Islet precursor cell (in vitro differentiated cells): ENCODE data around the gene TSBP1.
"Not testable (repeated sequence)": the region's sequence is repeated elsewhere in the genome, so short reads cannot be mapped to it uniquely, and the experiment has no call there.

ENCODE experiments used
- DNase-seq: peaks from one replicate; pipeline ENCODE4 v3.0.0-alpha.2; 2018

TSBP1 gene

GRCh38 chr6:32375739-32376529 is 4.2 kb upstream of the TSBP1 start:
- no peak for DNase-seq

DNA sequence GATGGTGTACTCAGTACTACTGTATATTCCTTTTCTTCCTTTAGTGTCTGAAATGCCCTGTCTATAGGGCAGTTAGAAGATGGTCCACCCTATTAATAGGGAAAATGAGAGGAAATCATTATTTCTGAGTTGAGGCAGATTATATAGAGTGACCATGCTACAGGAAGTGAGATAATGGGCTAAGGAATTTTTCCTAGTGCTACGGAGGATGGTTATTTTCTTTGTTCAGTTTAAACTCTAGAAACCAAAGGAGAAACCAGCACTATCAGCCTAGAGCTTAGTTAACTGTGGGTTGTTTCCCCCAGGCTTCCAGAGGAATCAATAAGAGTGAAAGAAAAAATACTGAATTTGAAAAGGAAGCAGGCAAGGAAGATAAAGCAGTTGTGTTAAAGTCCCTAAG is 474 bp downstream of the TSBP1 start:
- no peak for DNase-seq

DNA sequence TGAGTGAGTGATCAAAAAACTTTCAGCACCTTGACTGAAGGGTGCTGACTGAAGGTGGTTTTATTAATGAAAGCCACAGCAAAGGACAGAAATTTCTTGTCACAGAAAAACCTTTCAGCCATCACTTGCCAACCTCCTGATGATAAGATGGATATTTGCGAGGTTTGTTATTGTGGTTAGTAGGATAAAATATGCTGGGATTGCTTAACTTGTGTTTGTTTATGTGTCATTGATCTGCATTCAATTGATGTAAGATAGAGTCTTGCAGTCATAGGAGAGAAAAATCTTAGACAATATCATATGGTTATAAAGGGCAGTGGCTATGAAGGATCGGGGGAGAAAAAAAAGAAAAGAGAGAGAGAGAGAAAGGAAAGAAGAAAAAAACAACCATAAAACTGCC is 1.2 kb downstream of the TSBP1 start:
- DNase-seq = no peak

GRCh38 chr6:32369660-32370059 is 2.0 kb downstream of the TSBP1 start:
- DNase-seq = no peak

- no peak for DNase-seq
These were observed 4.1 kb downstream of the TSBP1 start for GRCh38 chr6:32367644-32368043.

DNA sequence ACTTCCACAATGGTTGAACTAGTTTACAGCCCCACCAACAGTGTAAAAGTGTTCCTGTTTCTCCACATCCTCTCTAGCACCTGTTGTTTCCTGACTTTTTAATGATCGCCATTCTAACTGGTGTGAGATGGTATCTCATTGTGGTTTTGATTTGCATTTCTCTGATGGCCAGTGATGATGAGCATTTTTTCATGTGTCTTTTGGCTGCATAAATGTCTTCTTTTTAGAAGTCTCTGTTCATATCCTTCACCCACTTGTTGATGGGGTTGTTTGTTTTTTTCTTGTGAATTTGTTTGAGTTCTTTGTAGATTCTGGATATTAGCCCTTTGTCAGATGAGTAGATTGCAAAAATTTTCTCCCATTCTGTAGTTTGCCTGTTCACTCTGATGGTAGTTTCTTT is 12.5 kb downstream of the TSBP1 start:
- not testable (repeated sequence) for DNase-seq

GRCh38 chr6:32358548-32358947 is 13.2 kb downstream of the TSBP1 start:
- not testable (repeated sequence) for DNase-seq

- DNase-seq = no peak
These were observed 16.7 kb downstream of the TSBP1 start for GRCh38 chr6:32355018-32355417.

DNA sequence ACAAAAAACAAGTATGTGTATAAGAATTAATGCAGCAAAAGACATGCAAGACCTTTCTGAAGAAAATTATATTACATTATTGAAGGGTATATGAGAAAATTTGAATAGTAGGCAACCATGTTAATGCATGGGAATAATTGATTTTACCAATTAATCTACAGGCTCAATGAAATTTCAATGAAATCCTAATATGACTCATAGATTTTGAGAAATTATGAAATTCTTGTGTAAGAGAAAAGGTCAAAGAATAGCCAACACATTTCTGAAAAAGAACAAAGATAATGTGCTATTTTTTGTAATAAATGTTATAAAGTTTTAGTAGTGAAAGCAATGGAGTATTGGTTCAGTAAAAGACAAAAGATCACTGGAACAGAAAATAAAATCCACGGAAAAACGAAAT is 18.4 kb downstream of the TSBP1 start:
- no peak for DNase-seq

DNA sequence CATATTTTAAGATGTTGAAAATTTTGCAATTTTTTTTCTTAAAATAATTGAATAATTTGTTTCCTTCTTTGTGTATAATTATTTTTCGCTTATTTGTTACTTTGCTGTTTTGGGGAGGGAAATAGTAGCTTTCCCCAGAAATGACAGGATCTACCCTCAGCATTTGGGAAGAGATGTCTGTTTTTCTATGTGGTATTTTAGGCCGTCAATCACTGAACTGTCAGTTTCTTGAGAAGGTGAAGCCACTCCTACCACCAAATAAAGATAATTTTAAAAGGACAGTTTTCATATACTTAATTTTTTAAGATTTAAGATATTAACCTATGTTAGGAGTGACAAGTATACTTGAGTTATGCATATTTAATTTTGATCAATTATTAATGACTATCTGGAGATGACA is 31.5 kb downstream of the TSBP1 start:
- DNase-seq = no peak

GRCh38 chr6:32337186-32337805 is 34.4 kb downstream of the TSBP1 start:
- DNase-seq = no peak

GRCh38 chr6:32332433-32332832 is 39.3 kb downstream of the TSBP1 start:
- no peak for DNase-seq

DNA sequence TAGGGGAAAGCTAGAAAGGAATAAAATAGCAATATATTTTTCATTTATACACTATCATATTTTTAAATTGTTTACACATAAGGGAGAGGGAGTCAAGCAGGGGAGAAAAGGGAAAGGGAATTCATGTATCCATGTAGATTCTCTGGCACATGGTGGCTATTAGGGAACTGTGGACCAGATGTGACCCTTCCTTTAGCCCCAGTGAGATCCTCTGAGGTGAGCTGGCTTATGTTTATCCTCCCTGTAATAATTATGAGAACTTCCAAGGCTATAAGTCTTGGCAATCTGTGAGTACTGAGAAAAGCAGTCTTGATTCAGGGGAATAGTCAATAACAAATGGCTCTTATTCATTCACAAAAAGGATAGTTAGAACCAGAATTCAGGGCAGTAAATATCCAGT is 42.6 kb downstream of the TSBP1 start:
- no peak for DNase-seq

DNA sequence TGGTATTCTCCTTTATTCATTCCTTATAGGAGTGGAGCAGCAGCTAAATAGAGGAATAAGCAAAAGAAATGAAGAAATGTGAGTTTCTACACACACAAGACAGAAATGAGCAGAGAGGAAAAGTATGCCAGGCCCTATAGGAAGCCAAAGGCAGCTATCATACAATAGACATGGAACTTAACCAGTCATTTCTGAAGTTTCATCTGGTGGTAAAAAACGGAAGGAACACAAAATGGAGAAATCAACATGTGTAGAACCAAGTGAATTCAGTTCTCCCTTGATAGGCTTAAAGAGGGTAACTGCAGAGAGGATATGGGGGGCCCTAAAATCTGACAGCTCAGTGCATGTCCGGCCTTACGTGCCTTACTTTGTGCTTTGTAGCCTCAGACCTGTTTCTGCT is 44.6 kb downstream of the TSBP1 start:
- DNase-seq = no peak

DNA sequence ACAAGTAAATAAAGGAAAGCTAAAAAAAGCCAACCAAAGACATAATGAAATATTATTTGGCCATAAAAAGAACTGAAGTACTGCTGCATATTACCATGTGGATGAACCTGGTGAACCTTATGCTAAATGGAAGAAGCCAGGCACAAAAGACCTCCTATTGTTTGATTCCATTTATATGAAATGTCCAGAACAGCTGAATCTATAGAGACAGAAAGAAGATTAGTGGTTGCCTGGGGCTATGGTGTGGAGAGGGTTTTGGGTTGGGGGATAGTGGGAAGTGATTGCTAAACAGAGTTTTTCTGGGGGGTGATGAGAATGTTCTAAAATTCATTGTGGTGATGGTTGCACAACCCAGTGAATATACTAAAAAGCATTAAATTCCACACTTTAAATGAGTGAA is 53.2 kb downstream of the TSBP1 start:
- no peak for DNase-seq

- no peak for DNase-seq
These were observed 54.2 kb downstream of the TSBP1 start for GRCh38 chr6:32317541-32317940.

DNA sequence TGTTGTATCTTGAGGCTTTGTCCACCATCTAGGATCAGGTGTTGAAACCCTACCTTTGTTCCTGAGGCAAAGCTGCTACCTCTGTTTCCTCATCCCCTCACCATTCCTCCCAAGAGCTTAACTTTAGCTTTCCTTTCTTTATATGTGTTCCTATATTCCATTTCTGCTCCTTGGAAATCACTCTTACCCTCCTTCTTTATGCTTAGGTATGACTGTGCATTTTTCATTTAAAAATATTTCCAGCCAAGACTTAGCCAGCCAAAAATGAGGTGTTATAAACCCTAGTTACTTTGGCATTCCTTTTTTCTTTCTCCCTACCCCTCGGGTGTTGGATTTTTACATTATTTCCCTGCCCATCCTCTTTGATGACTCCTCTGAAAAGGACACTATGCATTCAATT is 57.7 kb downstream of the TSBP1 start:
- DNase-seq = no peak

GRCh38 chr6:32298632-32299336 is 72.9 kb downstream of the TSBP1 start:
- DNase-seq = no peak

- not testable (repeated sequence) for DNase-seq
These were observed 76.7 kb downstream of the TSBP1 start for GRCh38 chr6:32294980-32295379.

GRCh38 chr6:32294566-32294965 is 77.1 kb downstream of the TSBP1 start:
- DNase-seq = no peak

- DNase-seq = no peak
These were observed 78.0 kb downstream of the TSBP1 start for GRCh38 chr6:32293695-32294094.

DNA sequence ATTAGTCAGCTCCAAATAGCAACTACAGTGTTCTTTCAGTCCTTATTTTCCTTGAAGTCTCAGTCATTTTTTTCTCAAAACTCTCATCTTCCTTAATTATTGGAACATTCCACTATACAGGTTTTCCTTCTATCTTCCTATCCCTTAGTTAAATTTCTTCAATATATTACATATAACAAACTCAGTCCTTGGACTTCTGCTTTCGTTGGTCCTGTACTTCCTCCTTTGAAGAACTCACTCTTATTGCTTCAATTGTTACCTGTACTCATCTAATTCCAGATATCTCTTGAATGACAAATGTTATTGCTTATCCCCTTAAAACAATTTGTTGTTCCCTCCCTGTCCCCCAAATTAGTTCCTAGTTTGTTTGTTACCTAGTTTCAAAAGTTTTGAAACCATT is 80.2 kb downstream of the TSBP1 start:
- DNase-seq = no peak

DNA sequence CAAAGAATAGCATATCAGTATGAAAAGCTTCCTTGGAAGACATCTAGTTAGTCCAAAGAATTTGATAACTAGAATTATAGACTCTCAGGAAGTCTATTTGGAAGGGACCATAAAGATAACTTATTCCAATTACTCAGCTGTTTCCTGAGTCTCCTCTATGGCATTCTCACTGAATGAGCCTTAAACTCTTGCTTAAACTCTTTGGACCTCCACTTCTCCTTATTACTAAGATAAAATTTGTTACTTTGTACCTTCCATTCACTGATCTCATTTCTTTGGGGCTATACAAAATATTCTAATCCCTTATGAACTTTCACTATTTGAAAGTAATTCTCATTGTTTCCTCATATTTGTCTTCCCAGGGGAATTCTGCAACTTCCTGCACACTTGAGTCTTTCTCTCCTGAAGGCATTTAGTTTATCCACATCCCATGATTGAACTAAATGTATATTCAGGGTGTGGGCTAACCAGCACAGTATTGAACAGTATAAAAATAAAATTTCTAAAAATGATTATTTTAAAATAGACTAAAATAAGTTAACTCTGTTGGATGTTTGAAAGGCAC is 80.7 kb downstream of the TSBP1 start:
- no peak for DNase-seq

DNA sequence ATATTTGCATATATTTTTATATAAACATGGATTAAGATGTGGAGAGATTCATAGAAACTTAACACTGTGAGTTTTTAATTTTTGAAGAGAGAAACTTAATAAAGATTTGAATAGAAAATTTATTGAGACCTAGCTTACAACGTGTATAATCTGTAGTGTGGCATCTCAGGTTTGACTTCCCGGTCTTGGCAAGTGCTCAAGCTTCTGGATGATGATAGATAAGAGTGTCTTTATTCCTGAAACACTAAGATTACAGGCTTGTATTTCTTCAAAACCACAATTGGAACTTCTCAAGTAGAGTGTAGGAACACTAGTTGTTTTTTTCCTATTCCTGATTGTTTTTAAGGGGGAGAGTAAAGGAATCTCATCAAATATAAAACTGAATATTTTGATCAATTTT is 83.3 kb downstream of the TSBP1 start:
- DNase-seq = no peak
